Measurements from ENCODE around the gene ROPN1B.

GRCh38 chr3:126004217-126004616, 35.2 kb downstream of the ROPN1B start:
- TF ChIP-seq NR1H2 (CRISPR knock-in tag; IDR thresholded peaks at IDR 0.05): no peak
- TF ChIP-seq ESRRA (CRISPR knock-in tag; IDR thresholded peaks at IDR 0.05; ENCODE audit: borderline replicate concordance): no peak
- TF ChIP-seq, protein P1, sequence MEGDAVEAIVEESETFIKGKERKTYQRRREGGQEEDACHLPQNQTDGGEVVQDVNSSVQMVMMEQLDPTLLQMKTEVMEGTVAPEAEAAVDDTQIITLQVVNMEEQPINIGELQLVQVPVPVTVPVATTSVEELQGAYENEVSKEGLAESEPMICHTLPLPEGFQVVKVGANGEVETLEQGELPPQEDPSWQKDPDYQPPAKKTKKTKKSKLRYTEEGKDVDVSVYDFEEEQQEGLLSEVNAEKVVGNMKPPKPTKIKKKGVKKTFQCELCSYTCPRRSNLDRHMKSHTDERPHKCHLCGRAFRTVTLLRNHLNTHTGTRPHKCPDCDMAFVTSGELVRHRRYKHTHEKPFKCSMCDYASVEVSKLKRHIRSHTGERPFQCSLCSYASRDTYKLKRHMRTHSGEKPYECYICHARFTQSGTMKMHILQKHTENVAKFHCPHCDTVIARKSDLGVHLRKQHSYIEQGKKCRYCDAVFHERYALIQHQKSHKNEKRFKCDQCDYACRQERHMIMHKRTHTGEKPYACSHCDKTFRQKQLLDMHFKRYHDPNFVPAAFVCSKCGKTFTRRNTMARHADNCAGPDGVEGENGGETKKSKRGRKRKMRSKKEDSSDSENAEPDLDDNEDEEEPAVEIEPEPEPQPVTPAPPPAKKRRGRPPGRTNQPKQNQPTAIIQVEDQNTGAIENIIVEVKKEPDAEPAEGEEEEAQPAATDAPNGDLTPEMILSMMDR (IDR thresholded peaks at IDR 0.05): no peak
- TF ChIP-seq ZNF232 (CRISPR knock-in tag; IDR thresholded peaks at IDR 0.05): no peak
- no peak for TF ChIP-seq JUN (CRISPR knock-in tag; IDR thresholded peaks at IDR 0.05)
- TF ChIP-seq ZNF121 (CRISPR knock-in tag; IDR thresholded peaks at IDR 0.05): no peak
- TF ChIP-seq, protein P2, sequence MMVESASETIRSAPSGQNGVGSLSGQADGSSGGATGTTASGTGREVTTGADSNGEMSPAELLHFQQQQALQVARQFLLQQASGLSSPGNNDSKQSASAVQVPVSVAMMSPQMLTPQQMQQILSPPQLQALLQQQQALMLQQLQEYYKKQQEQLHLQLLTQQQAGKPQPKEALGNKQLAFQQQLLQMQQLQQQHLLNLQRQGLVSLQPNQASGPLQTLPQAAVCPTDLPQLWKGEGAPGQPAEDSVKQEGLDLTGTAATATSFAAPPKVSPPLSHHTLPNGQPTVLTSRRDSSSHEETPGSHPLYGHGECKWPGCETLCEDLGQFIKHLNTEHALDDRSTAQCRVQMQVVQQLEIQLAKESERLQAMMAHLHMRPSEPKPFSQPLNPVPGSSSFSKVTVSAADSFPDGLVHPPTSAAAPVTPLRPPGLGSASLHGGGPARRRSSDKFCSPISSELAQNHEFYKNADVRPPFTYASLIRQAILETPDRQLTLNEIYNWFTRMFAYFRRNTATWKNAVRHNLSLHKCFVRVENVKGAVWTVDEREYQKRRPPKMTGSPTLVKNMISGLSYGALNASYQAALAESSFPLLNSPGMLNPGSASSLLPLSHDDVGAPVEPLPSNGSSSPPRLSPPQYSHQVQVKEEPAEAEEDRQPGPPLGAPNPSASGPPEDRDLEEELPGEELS (CRISPR knock-in tag; IDR thresholded peaks at IDR 0.05): no peak
- TF ChIP-seq IRF2 (CRISPR knock-in tag; IDR thresholded peaks at IDR 0.05; ENCODE audit: borderline replicate concordance, low read depth): no peak
- TF ChIP-seq TEAD4 (CRISPR knock-in tag; IDR thresholded peaks at IDR 0.05): no peak
- TF ChIP-seq NFYB (CRISPR knock-in tag; conservative IDR thresholded peaks at IDR 0.05; ENCODE audit: low read depth): no peak
